Adrenal gland (tissue), 12 donors: ENCODE measurements around the gene DIP2C. TPM values are rescaled to one million over a fixed set of nuclear protein-coding genes. Genes with fewer than 3 reads are reported as not detected.

Source experiments
- DNase-seq, 7 donors: peaks; one replicate each; pipeline ENCODE4 v3.0.0-alpha.2; 2019 to 2020
- H3K27ac ChIP-seq, 5 donors: fragments of 200-600 bp; sonication (generic) in 4 of 5; 1 replicate in 3 of 5; 2 replicates in 2 of 5; pipeline versions ENCODE4 v1.5.1 to v1.8.0; 2016 to 2020; ENCODE audit warnings: mild to moderate bottlenecking in 1 of 5
- H3K27me3 ChIP-seq: fragments of 200-600 bp; 2 replicates; pipeline ENCODE4 v1.8.0; 2021
- H3K36me3 ChIP-seq, 2 donors: fragments of 200-600 bp; replicated peaks in 1 of 2; 1 replicate in 1 of 2; 2 replicates in 1 of 2; pipeline versions ENCODE4 v1.5.1 to v1.8.0; 2018 to 2022
- H3K4me1 ChIP-seq, 2 donors: fragments of 200-600 bp; replicated peaks in 1 of 2; 1 replicate in 1 of 2; 2 replicates in 1 of 2; pipeline versions ENCODE4 v1.5.1 to v1.8.0; 2018 to 2021
- H3K4me3 ChIP-seq, 4 donors: fragments of 200-600 bp; sonication (generic) in 3 of 4; one replicate each; pipeline ENCODE4 v1.5.1; 2016 to 2018
- H3K9me3 ChIP-seq, 3 donors: fragments of 200-600 bp; sonication (generic) in 1 of 3; replicated peaks in 1 of 3; 1 replicate in 2 of 3; 2 replicates in 1 of 3; pipeline versions ENCODE4 v1.5.1 to v1.8.0; 2016 to 2021
- CTCF ChIP-seq, 6 experiments: fragments of 450-650 bp in 4 of 6; fragments of 200-600 bp in 2 of 6; sonication (generic) in 1 of 6; IDR thresholded peaks; 1 replicate in 5 of 6; 2 replicates in 1 of 6; pipeline versions ENCODE4 v1.5.1 to v1.8.0; 2016 to 2021; ENCODE audit warnings: antibody characterized with exemption in 6 of 6, mild to moderate bottlenecking in 2 of 6, moderate library complexity in 1 of 6
- POLR2A ChIP-seq, 2 donors: fragments of 450-650 bp; IDR thresholded peaks; one replicate each; pipeline ENCODE4 v1.6.1; 2017; ENCODE audit warnings: antibody characterized with exemption in 2 of 2, mild to moderate bottlenecking in 2 of 2, moderate library complexity in 1 of 2
- WGBS, 4 donors: extraction: QIAGEN DNeasy Blood & Tissue Kit in 2 of 4; methylation state at CpG; one replicate each; pipeline versions ENCODE4 v1.1.5 to v1.1.7; 2013 to 2017; 5-methylcytosine and 5-hydroxymethylcytosine counted together
- intact Hi-C, 2 donors: fragments of 100-400 bp; cut with DNase I; formaldehyde crosslinking; loops; one replicate each; pipeline versions ENCODE4 v1.14.1 to v1.15.0; 2022 to 2023
- polyA plus RNA-seq, 3 donors: library from polyadenylated mRNA; stranded (reverse); fragments of 200-250 nt in 2 of 3; fragments of 350-450 nt in 1 of 3; fragmentation: Illumina TruSeq in 1 of 3; extraction: RNeasy Lipid Tissue Mini Kit (QIAGEN cat#74804) in 1 of 3; gene quantifications; one replicate each; pipeline ENCODE4 v1.2.3, GENCODE V29; 2013 to 2014
- total RNA-seq, 9 donors: library from RNA; depleted of rRNA in 4 of 9; stranded (reverse); fragments of >200 nt in 4 of 9; fragments of 120-200 nt in 1 of 9; fragmentation: NEBNext Ultra II Directional in 1 of 9; extraction: Animal tissue kit (Norgen Biotek cat#: 25700) in 1 of 9; gene quantifications; one replicate each; pipeline versions ENCODE4 v1.1.0 to v1.2.4, GENCODE V29; 2013 to 2023
- donor health status: healthy with polysubstance abuse.
- donor health status: Bipolar disorder and iron deficiency.
- donor health status: DM: yes; HTN: yes; CAD: no.
- donor health status: DM: no; HTN: no; CAD: no.
- donor health status: DM: no; HTN: no; CAD: no.
- donor health status: DM: yes; HTN: yes; CAD: no.

DIP2C gene
- total and polyA plus RNA-seq, 12 donors = 4.8 to 23.9 (median 19.7) TPM

- WGBS, 4 donors = 83 to 89% (median 86%) methylated on average over 3 of the region's 3 CpGs
- no peaks in the 10 kb centered on the region for H3K9me3 ChIP-seq
- no peak overlapping the region for H3K27ac ChIP-seq
- H3K27me3 ChIP-seq = no peaks in the 10 kb centered on the region
- H3K4me3 ChIP-seq = no peak overlapping the region
- intact Hi-C loops = no loop called here
- no peak for DNase-seq
- H3K4me1 ChIP-seq = no peaks in the 10 kb centered on the region
- TF ChIP-seq CTCF (IDR thresholded peaks at IDR 0.05) = no peak
- TF ChIP-seq POLR2A (IDR thresholded peaks at IDR 0.05) = no peak
- H3K36me3 ChIP-seq = no peaks in the 10 kb centered on the region
Observed at GRCh38 chr10:408236-408635, 281.2 kb downstream of the DIP2C start.

- DNase-seq = no peak
- intact Hi-C loops = no loop called here
- WGBS, 4 donors = 95 to 98% (median 97%) methylated on average over 13 of the region's 13 CpGs
- Histone ChIP-seq H3K4me3 (no peak overlapping the region), H3K4me1 (no peaks in the 10 kb centered on the region), H3K27ac (no peak overlapping the region), H3K36me3 (no peaks in the 10 kb centered on the region), H3K27me3 (no peaks in the 10 kb centered on the region), H3K9me3 (no peaks in the 10 kb centered on the region)
- TF ChIP-seq CTCF (IDR thresholded peaks at IDR 0.05) = no peak
- TF ChIP-seq POLR2A (IDR thresholded peaks at IDR 0.05) = no peak
Observed at GRCh38 chr10:406976-407375, 282.5 kb downstream of the DIP2C start.

- WGBS, 4 donors = 85 to 95% (median 88%) methylated on average over 12 of the region's 12 CpGs
- no peaks in the 10 kb centered on the region for H3K36me3 ChIP-seq
Observed at GRCh38 chr10:405648-406047, 283.8 kb downstream of the DIP2C start.

GRCh38 chr10:404991-405390, 284.5 kb downstream of the DIP2C start:
- Histone ChIP-seq H3K4me1 (no peaks in the 10 kb centered on the region), H3K36me3 (no peaks in the 10 kb centered on the region), H3K4me3 (no peak overlapping the region), H3K27me3 (no peaks in the 10 kb centered on the region), H3K27ac (no peak overlapping the region), H3K9me3 (no peaks in the 10 kb centered on the region)
- DNase-seq = no peak
- WGBS, 4 donors = 95 to 98% (median 96%) methylated on average over 9 of the region's 9 CpGs
- TF ChIP-seq POLR2A (IDR thresholded peaks at IDR 0.05) = no peak
- TF ChIP-seq CTCF (IDR thresholded peaks at IDR 0.05) = no peak
- intact Hi-C loops = no loop called here

More at GRCh38 chr10:405648-406047, 283.8 kb downstream of the DIP2C start:
- intact Hi-C loops = no loop called here
- no peak for TF ChIP-seq CTCF (IDR thresholded peaks at IDR 0.05)
- TF ChIP-seq POLR2A (IDR thresholded peaks at IDR 0.05) = no peak
- no peaks in the 10 kb centered on the region for H3K27me3 ChIP-seq
- no peak for DNase-seq
- H3K27ac ChIP-seq = no peak overlapping the region
- H3K4me1 ChIP-seq = no peaks in the 10 kb centered on the region
- H3K9me3 ChIP-seq = no peaks in the 10 kb centered on the region
- no peak overlapping the region for H3K4me3 ChIP-seq
